ENCODE results near the gene SNCAIP. TPM values are rescaled to one million over a fixed set of nuclear protein-coding genes. Genes with fewer than 3 reads are reported as not detected.

Gene SNCAIP
- total and polyA plus RNA-seq, 7 experiments from 2014 or later = 0.17 TPM; not detected in 6

GRCh38 chr5:122464191-122464590, 152.2 kb downstream of the SNCAIP start:
- peaks cover 0 to 11% (median under 1%) of the 10 kb centered on the region in 5 donors for H3K27me3 Mint-ChIP-seq
- H3K36me3 ChIP-seq (ENCODE audit: control insufficient read depth in 2 of 3, insufficient read depth in 3 of 3, low read length in 3 of 3) = no peaks in the 10 kb centered on the region
- H3K36me3 Mint-ChIP-seq = no peaks in the 10 kb centered on the region
- ChIA-PET CTCF (no interaction called here), POLR2A (no interaction called here)
- H3K27ac ChIP-seq (ENCODE audit: low read depth, low read length) = no peak overlapping the region
- no peak for DNase-seq
- peaks cover 0 to 3% (median 0%) of the 10 kb centered on the region in 7 donors for H3K4me1 Mint-ChIP-seq
- no peaks in the 10 kb centered on the region for H3K9me3 ChIP-seq (ENCODE audit: control insufficient read depth in 2 of 3, low read length in 3 of 3)
- no peak overlapping the region for H3K4me3 Mint-ChIP-seq
- no peaks in the 10 kb centered on the region for H3K4me1 ChIP-seq (ENCODE audit: control insufficient read depth in 2 of 2, insufficient read depth in 2 of 2, low read length in 2 of 2)
- no peaks in the 10 kb centered on the region for H3K27me3 ChIP-seq (ENCODE audit: control insufficient read depth in 2 of 2, insufficient read depth in 2 of 2, low read length in 2 of 2)
- peaks cover 0 to 4% (median 0%) of the 10 kb centered on the region in 11 donors for H3K9me3 Mint-ChIP-seq
- H3K4me3 ChIP-seq (ENCODE audit: low read length) = no peak overlapping the region
- ATAC-seq = no peak
- H3K27ac Mint-ChIP-seq = no peak overlapping the region
- intact Hi-C loops (cut with micrococcal nuclease) = no loop called here

GRCh38 chr5:122465031-122465577, 153.1 kb downstream of the SNCAIP start:
- Histone ChIP-seq H3K9me3 (ENCODE audit: control insufficient read depth in 2 of 3, low read length in 3 of 3) (no peaks in the 10 kb centered on the region), H3K4me3 (ENCODE audit: low read length) (no peak overlapping the region), H3K27ac (ENCODE audit: low read depth, low read length) (no peak overlapping the region), H3K27me3 (ENCODE audit: control insufficient read depth in 2 of 2, insufficient read depth in 2 of 2, low read length in 2 of 2) (no peaks in the 10 kb centered on the region), H3K36me3 (ENCODE audit: control insufficient read depth in 2 of 3, insufficient read depth in 3 of 3, low read length in 3 of 3) (no peaks in the 10 kb centered on the region), H3K4me1 (ENCODE audit: control insufficient read depth in 2 of 2, insufficient read depth in 2 of 2, low read length in 2 of 2) (no peaks in the 10 kb centered on the region)
- H3K36me3 Mint-ChIP-seq = no peaks in the 10 kb centered on the region
- ATAC-seq = no peak
- DNase-seq = no peak
- ChIA-PET CTCF (no interaction called here), POLR2A (no interaction called here)
- intact Hi-C loops (cut with micrococcal nuclease) = no loop called here
- H3K4me1 Mint-ChIP-seq = peaks cover 0 to 3% (median 0%) of the 10 kb centered on the region in 7 donors
- H3K27me3 Mint-ChIP-seq = peaks cover 0 to 16% (median 7%) of the 10 kb centered on the region in 5 donors
- no peak overlapping the region for H3K27ac Mint-ChIP-seq
- peaks cover 0 to 4% (median 0%) of the 10 kb centered on the region in 11 donors for H3K9me3 Mint-ChIP-seq
- H3K4me3 Mint-ChIP-seq = no peak overlapping the region

- H3K27me3 Mint-ChIP-seq = peaks cover 0 to 12% (median 7%) of the 10 kb centered on the region in 5 donors
- H3K36me3 Mint-ChIP-seq = no peaks in the 10 kb centered on the region
Observed at GRCh38 chr5:122465994-122466393, 154.0 kb downstream of the SNCAIP start.

GRCh38 chr5:122468351-122469116, 156.5 kb downstream of the SNCAIP start:
- intact Hi-C loops (cut with micrococcal nuclease) = no loop called here
- H3K27me3 Mint-ChIP-seq = peaks cover 0 to 16% (median 7%) of the 10 kb centered on the region in 5 donors
- peaks cover 0 to 4% (median 0%) of the 10 kb centered on the region in 11 donors for H3K9me3 Mint-ChIP-seq

More at GRCh38 chr5:122465994-122466393, 154.0 kb downstream of the SNCAIP start:
- DNase-seq (no peak), ATAC-seq (no peak)
- CTCF ChIA-PET = no interaction called here
- POLR2A ChIA-PET = no interaction called here
- Histone ChIP-seq H3K4me1 (ENCODE audit: control insufficient read depth in 2 of 2, insufficient read depth in 2 of 2, low read length in 2 of 2) (no peaks in the 10 kb centered on the region), H3K36me3 (ENCODE audit: control insufficient read depth in 2 of 3, insufficient read depth in 3 of 3, low read length in 3 of 3) (no peaks in the 10 kb centered on the region), H3K9me3 (ENCODE audit: control insufficient read depth in 2 of 3, low read length in 3 of 3) (no peaks in the 10 kb centered on the region), H3K4me3 (ENCODE audit: low read length) (no peak overlapping the region), H3K27ac (ENCODE audit: low read depth, low read length) (no peak overlapping the region), H3K27me3 (ENCODE audit: control insufficient read depth in 2 of 2, insufficient read depth in 2 of 2, low read length in 2 of 2) (no peaks in the 10 kb centered on the region)
- intact Hi-C loops (cut with micrococcal nuclease) = no loop called here
- no peak overlapping the region for H3K27ac Mint-ChIP-seq
- H3K9me3 Mint-ChIP-seq = peaks cover 0 to 4% (median 0%) of the 10 kb centered on the region in 11 donors
- H3K4me3 Mint-ChIP-seq = no peak overlapping the region
- peaks cover 0 to 3% (median 0%) of the 10 kb centered on the region in 7 donors for H3K4me1 Mint-ChIP-seq

GRCh38 chr5:122469384-122469919, 157.4 kb downstream of the SNCAIP start:
- Histone ChIP-seq H3K36me3 (ENCODE audit: control insufficient read depth in 2 of 3, insufficient read depth in 3 of 3, low read length in 3 of 3) (no peaks in the 10 kb centered on the region), H3K27ac (ENCODE audit: low read depth, low read length) (no peak overlapping the region), H3K4me1 (ENCODE audit: control insufficient read depth in 2 of 2, insufficient read depth in 2 of 2, low read length in 2 of 2) (no peaks in the 10 kb centered on the region), H3K9me3 (ENCODE audit: control insufficient read depth in 2 of 3, low read length in 3 of 3) (no peaks in the 10 kb centered on the region), H3K27me3 (ENCODE audit: control insufficient read depth in 2 of 2, insufficient read depth in 2 of 2, low read length in 2 of 2) (no peaks in the 10 kb centered on the region), H3K4me3 (ENCODE audit: low read length) (no peak overlapping the region)
- Mint-ChIP-seq H3K4me1 (peaks cover 0 to 3% (median 0%) of the 10 kb centered on the region in 7 donors), H3K27ac (no peak overlapping the region), H3K4me3 (no peak overlapping the region), H3K27me3 (peaks cover 0 to 16% (median 7%) of the 10 kb centered on the region in 5 donors), H3K9me3 (peaks cover 0 to 4% (median 0%) of the 10 kb centered on the region in 11 donors), H3K36me3 (no peaks in the 10 kb centered on the region)
- ATAC-seq (no peak), DNase-seq (no peak)
- POLR2A ChIA-PET = no interaction called here
- intact Hi-C loops (cut with micrococcal nuclease) = no loop called here
- CTCF ChIA-PET = no interaction called here

More at GRCh38 chr5:122468351-122469116, 156.5 kb downstream of the SNCAIP start:
- CTCF ChIA-PET = no interaction called here
- ATAC-seq (no peak), DNase-seq (no peak)
- no peak overlapping the region for H3K27ac Mint-ChIP-seq
- Histone ChIP-seq H3K36me3 (ENCODE audit: control insufficient read depth in 2 of 3, insufficient read depth in 3 of 3, low read length in 3 of 3) (no peaks in the 10 kb centered on the region), H3K27ac (ENCODE audit: low read depth, low read length) (no peak overlapping the region), H3K9me3 (ENCODE audit: control insufficient read depth in 2 of 3, low read length in 3 of 3) (no peaks in the 10 kb centered on the region), H3K27me3 (ENCODE audit: control insufficient read depth in 2 of 2, insufficient read depth in 2 of 2, low read length in 2 of 2) (no peaks in the 10 kb centered on the region), H3K4me1 (ENCODE audit: control insufficient read depth in 2 of 2, insufficient read depth in 2 of 2, low read length in 2 of 2) (no peaks in the 10 kb centered on the region), H3K4me3 (ENCODE audit: low read length) (no peak overlapping the region)
- POLR2A ChIA-PET = no interaction called here
- no peaks in the 10 kb centered on the region for H3K36me3 Mint-ChIP-seq
- peaks cover 0 to 3% (median 0%) of the 10 kb centered on the region in 7 donors for H3K4me1 Mint-ChIP-seq
- H3K4me3 Mint-ChIP-seq = no peak overlapping the region

GRCh38 chr5:122470365-122470764, 158.3 kb downstream of the SNCAIP start:
- no peaks in the 10 kb centered on the region for H3K9me3 ChIP-seq (ENCODE audit: control insufficient read depth in 2 of 3, low read length in 3 of 3)
- Mint-ChIP-seq H3K27me3 (peaks cover 0 to 16% (median 7%) of the 10 kb centered on the region in 5 donors), H3K9me3 (peaks cover 0 to 4% (median 0%) of the 10 kb centered on the region in 11 donors), H3K4me3 (no peak overlapping the region), H3K4me1 (peaks cover 0 to 3% (median 0%) of the 10 kb centered on the region in 7 donors), H3K27ac (no peak overlapping the region), H3K36me3 (no peaks in the 10 kb centered on the region)
- H3K4me1 ChIP-seq (ENCODE audit: control insufficient read depth in 2 of 2, insufficient read depth in 2 of 2, low read length in 2 of 2) = no peaks in the 10 kb centered on the region
- H3K27ac ChIP-seq (ENCODE audit: low read depth, low read length) = no peak overlapping the region
- ChIA-PET POLR2A (no interaction called here), CTCF (no interaction called here)
- DNase-seq (no peak), ATAC-seq (no peak)
- intact Hi-C loops (cut with micrococcal nuclease) = no loop called here
- H3K36me3 ChIP-seq (ENCODE audit: control insufficient read depth in 2 of 3, insufficient read depth in 3 of 3, low read length in 3 of 3) = no peaks in the 10 kb centered on the region
- no peaks in the 10 kb centered on the region for H3K27me3 ChIP-seq (ENCODE audit: control insufficient read depth in 2 of 2, insufficient read depth in 2 of 2, low read length in 2 of 2)
- no peak overlapping the region for H3K4me3 ChIP-seq (ENCODE audit: low read length)

Data from naive thymus-derived CD4-positive, alpha-beta T cell (primary cell).